Measurements from ENCODE around the gene QSER1. TPM values are rescaled to one million over a fixed set of nuclear protein-coding genes. Genes with fewer than 3 reads are reported as not detected.

The QSER1 gene
- total RNA-seq, 1 donor from 2014 or later: 48.4 TPM

GRCh38 chr11:32916994-32917393 is 24.4 kb downstream of the QSER1 start:
- H3K4me3 Mint-ChIP-seq (ENCODE audit: low read depth): no peak overlapping the region
- peaks cover 5% of the 10 kb centered on the region for H3K36me3 Mint-ChIP-seq (ENCODE audit: insufficient read depth)
- no peaks in the 10 kb centered on the region for H3K27me3 Mint-ChIP-seq
- H3K9me3 Mint-ChIP-seq (ENCODE audit: low read depth): peaks cover 3% of the 10 kb centered on the region
- TF ChIP-seq CTCF (IDR thresholded peaks at IDR 0.05; ENCODE audit: unreplicated experiment): no peak
- no peak overlapping the region for H3K27ac Mint-ChIP-seq
- DNase-seq (ENCODE audit: low spot score, unreplicated experiment): no peak
- H3K4me1 Mint-ChIP-seq (ENCODE audit: low read depth): peaks cover 22% of the 10 kb centered on the region

GRCh38 chr11:32918427-32918826 is 25.8 kb downstream of the QSER1 start:
- peak overlapping the region; percentile 11 for H3K4me3 Mint-ChIP-seq (ENCODE audit: low read depth)
- no peak overlapping the region for H3K27ac Mint-ChIP-seq
- no peak for TF ChIP-seq CTCF (IDR thresholded peaks at IDR 0.05; ENCODE audit: unreplicated experiment)
- peaks cover 21% of the 10 kb centered on the region for H3K4me1 Mint-ChIP-seq (ENCODE audit: low read depth)
- peaks cover 8% of the 10 kb centered on the region for H3K36me3 Mint-ChIP-seq (ENCODE audit: insufficient read depth)
- no peak for DNase-seq (ENCODE audit: low spot score, unreplicated experiment)
- H3K27me3 Mint-ChIP-seq: no peaks in the 10 kb centered on the region
- peaks cover 3% of the 10 kb centered on the region for H3K9me3 Mint-ChIP-seq (ENCODE audit: low read depth)

DNA sequence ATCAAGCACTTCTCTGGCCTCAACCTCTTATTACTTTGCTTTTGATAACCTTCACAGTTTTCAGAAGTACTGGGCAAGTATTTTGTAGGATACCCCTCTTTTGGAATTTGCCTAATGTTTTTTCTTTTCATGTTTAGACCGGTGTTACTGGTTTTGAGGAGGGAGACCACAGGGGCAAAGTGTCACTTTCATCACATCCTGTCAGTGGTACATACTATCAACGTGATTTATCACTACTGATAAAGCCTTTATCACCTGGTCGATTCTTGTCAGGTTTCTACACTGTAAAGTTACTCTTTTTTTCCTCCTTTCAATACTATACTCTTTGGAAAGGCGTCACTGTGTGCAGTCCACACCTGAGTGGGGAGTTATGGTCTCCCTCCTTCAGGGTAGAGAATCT is 26.7 kb downstream of the QSER1 start:
- H3K4me3 Mint-ChIP-seq (ENCODE audit: low read depth): peak overlapping the region; percentile 5
- no peaks in the 10 kb centered on the region for H3K27me3 Mint-ChIP-seq
- H3K4me1 Mint-ChIP-seq (ENCODE audit: low read depth): peaks cover 20% of the 10 kb centered on the region
- H3K36me3 Mint-ChIP-seq (ENCODE audit: insufficient read depth): peaks cover 6% of the 10 kb centered on the region
- DNase-seq (ENCODE audit: low spot score, unreplicated experiment): no peak
- peak overlapping the region; percentile 82 for H3K27ac Mint-ChIP-seq
- peaks cover 3% of the 10 kb centered on the region for H3K9me3 Mint-ChIP-seq (ENCODE audit: low read depth)
- TF ChIP-seq CTCF (IDR thresholded peaks at IDR 0.05; ENCODE audit: unreplicated experiment): no peak

DNA sequence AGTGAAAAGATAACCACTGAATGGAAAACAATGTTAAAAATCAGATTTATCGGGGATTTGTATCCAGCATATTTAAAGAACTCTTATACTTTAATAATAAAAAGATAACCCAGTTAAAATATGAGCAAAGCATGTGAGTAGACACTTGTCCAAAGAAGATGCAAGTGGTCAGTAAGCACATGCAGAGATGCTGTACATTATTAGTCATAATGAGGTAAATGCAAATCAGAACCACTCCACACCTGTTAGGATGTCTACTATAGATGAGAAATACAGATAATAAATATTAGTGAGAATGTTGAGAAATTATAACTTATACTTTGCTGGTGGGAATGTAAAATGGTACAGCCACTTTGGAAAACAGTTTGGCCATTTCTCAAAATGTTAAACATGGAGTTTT is 28.0 kb downstream of the QSER1 start:
- no peak for TF ChIP-seq CTCF (IDR thresholded peaks at IDR 0.05; ENCODE audit: unreplicated experiment)
- H3K9me3 Mint-ChIP-seq (ENCODE audit: low read depth): peaks cover 3% of the 10 kb centered on the region
- H3K4me3 Mint-ChIP-seq (ENCODE audit: low read depth): no peak overlapping the region
- no peak for DNase-seq (ENCODE audit: low spot score, unreplicated experiment)
- H3K27me3 Mint-ChIP-seq: no peaks in the 10 kb centered on the region
- no peak overlapping the region for H3K27ac Mint-ChIP-seq
- peaks cover 20% of the 10 kb centered on the region for H3K4me1 Mint-ChIP-seq (ENCODE audit: low read depth)
- peaks cover 9% of the 10 kb centered on the region for H3K36me3 Mint-ChIP-seq (ENCODE audit: insufficient read depth)

DNA sequence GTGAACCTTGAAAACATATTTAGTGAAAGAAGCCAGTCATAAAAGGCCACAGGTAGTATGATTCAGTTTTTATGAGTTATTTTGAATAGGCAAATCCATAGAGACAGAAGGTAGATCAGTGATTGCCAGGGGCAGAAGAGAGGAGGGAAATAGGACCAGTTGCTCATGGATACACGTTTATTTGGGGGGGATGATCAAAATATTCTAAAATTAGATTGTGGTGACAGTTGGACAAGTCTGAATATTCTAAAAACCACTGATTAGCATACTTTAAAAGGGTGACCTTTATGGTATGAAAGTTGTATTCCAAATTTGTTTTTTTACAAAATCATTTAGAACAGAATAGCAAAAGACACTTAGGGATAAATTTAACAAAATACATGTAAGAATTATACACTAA is 28.6 kb downstream of the QSER1 start:
- no peak for TF ChIP-seq CTCF (IDR thresholded peaks at IDR 0.05; ENCODE audit: unreplicated experiment)
- H3K36me3 Mint-ChIP-seq (ENCODE audit: insufficient read depth): peaks cover 9% of the 10 kb centered on the region
- H3K27ac Mint-ChIP-seq: no peak overlapping the region

More for the DNA sequence above, 28.6 kb downstream of the QSER1 start:
- Mint-ChIP-seq H3K27me3 (no peaks in the 10 kb centered on the region), H3K4me1 (ENCODE audit: low read depth) (peaks cover 20% of the 10 kb centered on the region), H3K4me3 (ENCODE audit: low read depth) (no peak overlapping the region), H3K9me3 (ENCODE audit: low read depth) (peaks cover 3% of the 10 kb centered on the region)
- DNase-seq (ENCODE audit: low spot score, unreplicated experiment): no peak

All from progenitor cell of endocrine pancreas (in vitro differentiated cells).